HG03095 (cell line): ENCODE results near the gene BIRC2.
"Not testable (repeated sequence)": the region's sequence is repeated elsewhere in the genome, so short reads cannot be mapped to it uniquely, and the experiment has no call there.

ENCODE experiments used
- ATAC-seq: cut with Tn5 transposase; IDR thresholded peaks from one replicate; pipeline ENCODE4 v1.9.1; 2021; ENCODE audit warnings: moderate library complexity; ENCODE audit not compliant: unreplicated experiment

The BIRC2 gene

GRCh38 chr11:102346748-102347461 lies at the start of gene BIRC2:
TSS of gene BIRC2 (plus strand) at chr11:102347214. CDS start at chr11:102349855, 2,641 bp downstream.
- ATAC-seq, result peak; percentile 87

GRCh38 chr11:102300837-102301236 lies 46.2 kb upstream of the BIRC2 start:
- not testable (repeated sequence) for ATAC-seq

GRCh38 chr11:102302241-102302640 lies 44.8 kb upstream of the BIRC2 start:
- ATAC-seq, result no peak

- no peak for ATAC-seq
These were observed 42.3 kb upstream of the BIRC2 start for GRCh38 chr11:102304686-102305085.

GRCh38 chr11:102305352-102306047 lies 41.5 kb upstream of the BIRC2 start:
- ATAC-seq, result no peak

GRCh38 chr11:102306048-102306597 lies 40.9 kb upstream of the BIRC2 start:
- ATAC-seq, result no peak

- no peak for ATAC-seq
These were observed 39.9 kb upstream of the BIRC2 start for GRCh38 chr11:102306817-102307726.

GRCh38 chr11:102307727-102308038 lies 39.3 kb upstream of the BIRC2 start:
- no peak for ATAC-seq

GRCh38 chr11:102309621-102310541 lies 37.1 kb upstream of the BIRC2 start:
- no peak for ATAC-seq

- ATAC-seq, result no peak
These were observed 34.3 kb upstream of the BIRC2 start for GRCh38 chr11:102312667-102313066.

- no peak for ATAC-seq
These were observed 33.6 kb upstream of the BIRC2 start for GRCh38 chr11:102313238-102313940.

- no peak for ATAC-seq
These were observed 32.2 kb upstream of the BIRC2 start for GRCh38 chr11:102314784-102315183.

GRCh38 chr11:102316346-102316904 lies 30.6 kb upstream of the BIRC2 start:
- ATAC-seq, result no peak

GRCh38 chr11:102317099-102317767 lies 29.8 kb upstream of the BIRC2 start, which contains the start of gene BIRC3:
TSS of gene BIRC3 (plus strand) at chr11:102317484. CDS start at chr11:102324510, 7,026 bp downstream.
- peak; percentile 80 for ATAC-seq

- no peak for ATAC-seq
These were observed 29.3 kb upstream of the BIRC2 start for GRCh38 chr11:102317768-102318103.

- ATAC-seq, result no peak
These were observed 28.5 kb upstream of the BIRC2 start for GRCh38 chr11:102318469-102318868.

- no peak for ATAC-seq
These were observed 27.5 kb upstream of the BIRC2 start for GRCh38 chr11:102319544-102319943.

- no peak for ATAC-seq
These were observed 26.8 kb upstream of the BIRC2 start for GRCh38 chr11:102320188-102320587.

GRCh38 chr11:102320679-102321078 lies 26.3 kb upstream of the BIRC2 start:
- ATAC-seq, result no peak
